ENCODE data around the gene PRKAR1B. TPM values are rescaled to one million over a fixed set of nuclear protein-coding genes. Genes with fewer than 3 reads are reported as not detected.

PRKAR1B gene
- total RNA-seq, 2 donors from 2014 or later = 2.0 to 3.4 TPM

- intact Hi-C loops (cut with DNase I) = no loop called here
- Histone ChIP-seq H3K4me3 (no peak overlapping the region), H3K27me3 (no peaks in the 10 kb centered on the region), H3K4me1 (peaks cover 27% of the 10 kb centered on the region), H3K27ac (no peak overlapping the region), H3K36me3 (replicated peaks in 1 of 2; ENCODE audit: insufficient read depth in 1 of 2, low read depth in 2 of 2) (no peaks in the 10 kb centered on the region), H3K9me3 (no peaks in the 10 kb centered on the region)
- TF ChIP-seq, protein P1, sequence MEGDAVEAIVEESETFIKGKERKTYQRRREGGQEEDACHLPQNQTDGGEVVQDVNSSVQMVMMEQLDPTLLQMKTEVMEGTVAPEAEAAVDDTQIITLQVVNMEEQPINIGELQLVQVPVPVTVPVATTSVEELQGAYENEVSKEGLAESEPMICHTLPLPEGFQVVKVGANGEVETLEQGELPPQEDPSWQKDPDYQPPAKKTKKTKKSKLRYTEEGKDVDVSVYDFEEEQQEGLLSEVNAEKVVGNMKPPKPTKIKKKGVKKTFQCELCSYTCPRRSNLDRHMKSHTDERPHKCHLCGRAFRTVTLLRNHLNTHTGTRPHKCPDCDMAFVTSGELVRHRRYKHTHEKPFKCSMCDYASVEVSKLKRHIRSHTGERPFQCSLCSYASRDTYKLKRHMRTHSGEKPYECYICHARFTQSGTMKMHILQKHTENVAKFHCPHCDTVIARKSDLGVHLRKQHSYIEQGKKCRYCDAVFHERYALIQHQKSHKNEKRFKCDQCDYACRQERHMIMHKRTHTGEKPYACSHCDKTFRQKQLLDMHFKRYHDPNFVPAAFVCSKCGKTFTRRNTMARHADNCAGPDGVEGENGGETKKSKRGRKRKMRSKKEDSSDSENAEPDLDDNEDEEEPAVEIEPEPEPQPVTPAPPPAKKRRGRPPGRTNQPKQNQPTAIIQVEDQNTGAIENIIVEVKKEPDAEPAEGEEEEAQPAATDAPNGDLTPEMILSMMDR (IDR thresholded peaks at IDR 0.05) = no peak
- TF ChIP-seq POLR2A (IDR thresholded peaks at IDR 0.05) = no peak
- WGBS, 2 donors = 91 to 92% methylated on average over 21 to 28 of the region's 28 CpGs
- ATAC-seq (no peak), DNase-seq (no peak)
Observed at GRCh38 chr7:542131-542712, 184.9 kb downstream of the PRKAR1B start.

DNA sequence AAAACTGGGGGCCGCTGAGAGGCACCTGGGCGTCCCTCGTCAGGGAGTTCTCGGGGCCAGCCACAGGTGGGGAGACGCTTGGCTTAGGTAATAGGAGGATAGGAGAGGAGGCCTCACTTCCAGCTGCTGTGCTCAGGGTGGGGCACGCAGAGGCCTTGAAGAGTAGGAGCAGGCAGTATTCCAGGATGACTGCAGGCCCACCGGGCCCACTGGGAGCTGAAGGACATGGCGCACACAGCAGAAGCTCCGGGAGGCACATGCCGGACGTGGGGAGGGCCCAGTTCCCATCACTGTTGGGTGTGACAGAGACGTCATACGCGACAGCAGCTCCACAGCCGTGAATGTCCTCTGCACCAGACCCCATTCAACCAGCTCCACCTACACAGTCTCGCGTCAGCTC lies 185.4 kb downstream of the PRKAR1B start:
- no peaks in the 10 kb centered on the region for H3K27me3 ChIP-seq
- no peaks in the 10 kb centered on the region for H3K9me3 ChIP-seq
- 90 to 91% methylated on average over 16 of the region's 17 CpGs for WGBS, 2 donors
- no peak overlapping the region for H3K27ac ChIP-seq
- TF ChIP-seq POLR2A (IDR thresholded peaks at IDR 0.05) = no peak
- TF ChIP-seq, protein P1 (IDR thresholded peaks at IDR 0.05) = no peak
- DNase-seq = no peak
- H3K4me1 ChIP-seq = peaks cover 27% of the 10 kb centered on the region
- H3K36me3 ChIP-seq (replicated peaks in 1 of 2; ENCODE audit: insufficient read depth in 1 of 2, low read depth in 2 of 2) = no peaks in the 10 kb centered on the region
- intact Hi-C loops (cut with DNase I) = no loop called here
- H3K4me3 ChIP-seq = no peak overlapping the region
- no peak for ATAC-seq

- no peak for ATAC-seq
- Histone ChIP-seq H3K27ac (no peak overlapping the region), H3K4me1 (peaks cover 27% of the 10 kb centered on the region), H3K27me3 (no peaks in the 10 kb centered on the region), H3K9me3 (no peaks in the 10 kb centered on the region), H3K36me3 (replicated peaks in 1 of 2; ENCODE audit: insufficient read depth in 1 of 2, low read depth in 2 of 2) (no peaks in the 10 kb centered on the region), H3K4me3 (no peak overlapping the region)
- no peak for TF ChIP-seq POLR2A (IDR thresholded peaks at IDR 0.05)
- TF ChIP-seq, protein P1 (IDR thresholded peaks at IDR 0.05) = no peak
- 89% methylated on average over 9 of the region's 12 CpGs; no CpG with 5 or more reads in 1 of the 2 donors for WGBS, 2 donors
- intact Hi-C loops (cut with DNase I) = no loop called here
- no peak for DNase-seq
Observed at GRCh38 chr7:540997-541396, 186.1 kb downstream of the PRKAR1B start.

DNA sequence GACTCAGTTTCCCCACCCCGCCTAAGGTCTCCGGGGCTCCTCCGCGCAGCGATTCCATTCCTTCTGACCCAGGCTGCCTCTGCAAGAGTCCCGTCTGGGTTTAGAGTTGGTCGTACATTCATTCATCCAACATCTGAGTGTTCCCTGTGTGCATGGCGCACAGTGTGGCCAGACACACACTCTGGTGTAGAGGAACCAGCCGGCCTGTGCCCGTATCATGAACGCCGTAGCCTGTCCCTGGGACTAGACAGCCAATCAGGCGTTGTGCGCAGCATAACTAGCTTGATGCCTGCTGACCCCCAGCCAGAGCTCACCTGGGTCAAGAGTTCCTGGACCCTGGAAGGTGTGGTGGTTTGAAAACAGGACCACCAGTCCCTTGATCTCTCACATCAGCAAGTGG lies 186.5 kb downstream of the PRKAR1B start:
- TF ChIP-seq, protein P1 (IDR thresholded peaks at IDR 0.05) = no peak
- TF ChIP-seq POLR2A (IDR thresholded peaks at IDR 0.05) = no peak
- no peaks in the 10 kb centered on the region for H3K36me3 ChIP-seq (replicated peaks in 1 of 2; ENCODE audit: insufficient read depth in 1 of 2, low read depth in 2 of 2)
- DNase-seq = no peak
- intact Hi-C loops (cut with DNase I) = no loop called here
- H3K4me3 ChIP-seq = no peak overlapping the region
- ATAC-seq = no peak
- peaks cover 27% of the 10 kb centered on the region for H3K4me1 ChIP-seq
- H3K27me3 ChIP-seq = no peaks in the 10 kb centered on the region
- H3K9me3 ChIP-seq = no peaks in the 10 kb centered on the region
- H3K27ac ChIP-seq = peak overlapping the region in 2 of 4 donors; percentile 83 to 85
- WGBS, 2 donors = 97% methylated on average over 14 of the region's 14 CpGs; no CpG with 5 or more reads in 1 of the 2 donors
